T follicular helper cell (primary cell): ENCODE measurements around the gene PTPRT.

Source experiments
- DNase-seq: peaks from one replicate; pipeline ENCODE4 v3.0.0-alpha.2; 2020; ENCODE audit warnings: low read depth

The PTPRT gene

DNA sequence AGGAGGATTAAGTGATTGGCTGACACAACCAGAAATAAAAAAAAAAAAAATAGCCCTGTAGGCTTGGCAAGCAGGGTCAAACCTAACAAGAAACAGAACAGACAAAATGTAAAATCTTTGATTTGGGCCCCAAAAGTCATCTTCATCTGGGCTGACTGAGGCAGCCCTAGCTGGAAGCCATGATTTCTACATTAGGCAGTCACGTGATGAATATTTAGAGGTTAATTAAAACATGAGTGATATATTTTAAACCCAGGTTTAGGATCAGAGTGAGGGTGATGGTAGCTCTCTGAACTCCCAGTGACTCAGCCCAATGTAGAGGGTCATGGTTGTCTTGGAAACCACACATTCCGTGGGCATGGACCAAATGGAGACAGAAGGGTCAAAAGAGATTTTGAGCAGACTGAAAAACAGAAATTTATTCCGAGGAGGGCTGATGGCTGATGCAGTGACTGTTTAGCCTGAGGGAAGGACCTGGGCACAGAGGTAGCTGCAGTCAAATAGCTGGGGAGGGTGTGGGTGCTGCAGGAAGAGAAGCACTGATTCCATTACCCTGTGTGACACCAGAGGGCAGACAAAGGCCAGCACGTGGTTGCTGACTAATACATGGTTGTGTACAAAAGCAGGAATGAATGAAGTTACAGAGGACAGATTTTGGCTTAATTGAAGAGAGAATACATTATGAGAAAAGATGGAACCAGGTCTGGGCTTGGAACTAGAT lies 998.4 kb downstream of the PTPRT start:
- DNase-seq, result no peak

DNA sequence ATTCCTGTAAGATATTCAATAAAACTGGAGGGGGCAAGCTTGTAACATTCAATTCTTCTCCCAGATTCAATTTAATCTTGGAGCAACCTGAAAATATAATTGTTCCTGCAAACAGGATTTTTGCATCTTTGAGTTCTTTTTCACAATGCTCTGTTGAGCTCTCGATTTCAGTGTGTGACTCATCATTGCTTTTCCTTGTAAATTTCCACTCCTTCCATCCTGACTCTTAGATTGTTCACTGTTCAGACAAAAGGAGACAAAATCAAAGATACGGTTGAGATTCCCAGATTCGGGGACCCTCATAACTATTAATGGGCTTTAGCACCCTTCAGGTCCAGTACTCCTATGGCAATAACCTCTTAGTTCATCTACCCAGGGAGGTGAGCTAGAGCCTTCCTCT lies 999.6 kb downstream of the PTPRT start:
- no peak for DNase-seq

DNA sequence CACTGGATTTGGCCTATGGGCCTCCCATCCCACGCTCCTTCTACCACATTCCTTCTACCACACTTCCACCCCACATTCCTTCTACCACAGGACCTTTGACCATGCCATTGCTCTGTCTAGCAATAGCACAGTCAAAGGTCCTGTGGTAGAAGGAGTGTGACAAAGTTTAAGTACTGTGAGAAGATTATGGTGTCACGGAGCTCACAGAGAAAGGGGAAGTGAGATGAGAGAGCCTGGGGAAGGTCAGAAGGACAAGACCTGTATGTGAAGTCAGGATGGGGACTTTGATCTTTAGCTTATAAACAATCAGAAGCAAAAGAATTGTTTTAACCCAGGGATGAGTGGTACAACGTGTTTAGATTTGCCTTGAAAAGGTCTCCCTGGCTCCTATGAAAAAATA lies 1003.4 kb downstream of the PTPRT start:
- DNase-seq, result no peak

DNA sequence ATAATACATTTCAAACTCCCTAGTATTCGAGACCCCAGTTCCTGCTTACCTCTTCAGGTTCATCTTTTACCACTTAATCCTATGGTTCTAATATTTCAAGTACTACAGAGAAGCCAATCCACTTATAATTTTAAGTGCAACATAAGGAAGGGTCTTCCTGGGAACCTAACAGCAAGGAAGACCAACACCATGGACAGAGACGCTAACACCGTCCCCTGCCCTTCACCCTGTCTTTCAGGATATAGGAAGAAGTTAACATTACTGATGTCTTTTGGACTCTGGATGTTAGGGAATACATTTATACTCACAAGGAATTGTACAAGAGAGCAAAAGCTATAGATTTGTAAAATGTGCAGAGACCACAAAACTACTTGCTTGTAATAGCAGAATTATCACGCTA lies 1006.6 kb downstream of the PTPRT start:
- no peak for DNase-seq

DNA sequence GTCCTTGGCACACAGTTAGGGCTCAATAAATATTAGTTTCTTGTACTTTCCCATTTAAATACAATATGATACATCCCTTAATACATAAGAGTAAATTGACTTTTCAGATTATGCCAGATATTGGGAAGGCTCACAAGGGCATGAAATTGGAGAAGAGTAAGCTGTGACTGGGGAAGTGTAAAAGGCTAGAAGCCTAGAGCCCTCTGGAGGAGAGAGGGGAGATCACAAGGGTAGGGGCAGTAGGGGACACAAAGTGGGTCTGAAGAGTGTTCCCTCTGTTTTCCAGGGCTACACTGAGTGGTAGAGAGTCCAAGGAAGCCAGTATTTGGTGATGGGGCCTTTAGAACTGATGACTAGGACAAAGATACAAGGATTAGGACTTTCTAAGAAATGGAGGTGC lies 1008.6 kb downstream of the PTPRT start:
- DNase-seq, result no peak

DNA sequence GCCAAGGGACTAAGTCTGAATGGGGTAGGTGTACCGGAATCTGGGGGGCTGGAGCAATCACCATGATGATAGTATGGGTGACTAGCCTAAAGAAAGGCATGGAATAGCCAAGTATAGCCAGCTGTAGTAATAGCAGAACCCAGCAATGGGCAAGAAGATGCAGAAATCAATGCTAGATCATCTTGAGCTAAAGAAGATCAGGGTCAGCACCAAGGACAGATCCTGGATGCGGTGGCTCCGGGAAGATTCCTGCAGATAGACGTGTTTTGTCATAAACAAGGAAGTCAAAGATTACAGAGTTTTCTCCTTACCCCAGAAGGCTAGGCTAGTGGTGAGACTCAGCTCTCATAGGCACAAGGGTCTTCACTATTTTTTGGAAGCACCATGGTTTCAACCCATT lies 1009.9 kb downstream of the PTPRT start:
- no peak for DNase-seq

DNA sequence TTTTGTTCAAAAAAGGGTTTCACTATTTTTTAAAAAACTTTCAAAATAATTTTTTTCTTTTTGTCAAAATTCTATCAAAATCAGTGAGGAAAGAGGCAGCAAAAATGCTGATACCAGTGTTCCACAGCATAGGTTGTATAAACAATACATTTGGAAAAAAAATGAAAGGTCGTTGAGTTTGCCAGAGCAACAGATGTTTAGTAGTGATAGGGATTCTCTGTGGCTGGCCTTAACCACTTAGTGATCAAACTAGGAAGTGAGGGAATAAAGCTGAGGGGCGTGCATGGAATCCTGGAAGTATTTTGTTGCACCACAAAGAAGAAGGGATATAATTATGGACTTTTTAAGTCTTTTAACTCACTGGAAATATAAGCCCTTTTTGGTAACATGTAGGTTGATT lies 1016.3 kb downstream of the PTPRT start:
- no peak for DNase-seq

DNA sequence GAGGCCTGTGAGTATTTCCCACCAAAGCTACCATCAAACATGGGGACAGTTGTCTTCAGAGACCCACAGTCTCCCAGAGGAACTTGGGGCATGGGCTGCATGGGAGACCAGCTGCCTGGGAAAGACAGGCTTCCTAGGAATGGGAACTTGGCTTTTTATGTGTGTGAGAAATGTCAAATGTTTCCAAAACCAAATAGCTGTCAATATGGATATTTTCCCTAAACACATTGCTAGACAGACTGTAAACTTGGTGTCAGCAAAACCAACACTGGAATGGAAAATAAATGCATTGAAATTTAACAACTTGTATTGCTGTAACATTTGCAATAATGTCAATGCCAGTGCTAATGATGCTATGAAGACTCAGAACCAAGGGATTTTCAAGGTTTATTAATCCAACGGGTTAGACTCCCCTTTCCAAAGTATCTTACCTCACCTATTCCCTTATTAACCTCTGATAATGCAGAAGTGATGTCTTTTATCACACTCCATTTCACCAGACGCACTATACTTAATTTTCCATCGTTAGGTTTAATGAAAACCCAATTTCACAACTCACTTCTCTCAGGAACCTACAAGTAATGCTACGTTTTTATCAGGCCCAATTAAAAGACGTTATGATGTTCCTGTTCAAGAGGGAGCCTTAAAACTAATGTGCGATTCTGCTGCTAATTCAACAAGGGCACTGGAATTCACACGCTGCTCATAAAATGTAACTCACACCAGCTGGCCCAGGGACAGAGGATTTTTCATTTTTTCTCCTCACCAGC lies 1025.4 kb downstream of the PTPRT start:
- no peak for DNase-seq

DNA sequence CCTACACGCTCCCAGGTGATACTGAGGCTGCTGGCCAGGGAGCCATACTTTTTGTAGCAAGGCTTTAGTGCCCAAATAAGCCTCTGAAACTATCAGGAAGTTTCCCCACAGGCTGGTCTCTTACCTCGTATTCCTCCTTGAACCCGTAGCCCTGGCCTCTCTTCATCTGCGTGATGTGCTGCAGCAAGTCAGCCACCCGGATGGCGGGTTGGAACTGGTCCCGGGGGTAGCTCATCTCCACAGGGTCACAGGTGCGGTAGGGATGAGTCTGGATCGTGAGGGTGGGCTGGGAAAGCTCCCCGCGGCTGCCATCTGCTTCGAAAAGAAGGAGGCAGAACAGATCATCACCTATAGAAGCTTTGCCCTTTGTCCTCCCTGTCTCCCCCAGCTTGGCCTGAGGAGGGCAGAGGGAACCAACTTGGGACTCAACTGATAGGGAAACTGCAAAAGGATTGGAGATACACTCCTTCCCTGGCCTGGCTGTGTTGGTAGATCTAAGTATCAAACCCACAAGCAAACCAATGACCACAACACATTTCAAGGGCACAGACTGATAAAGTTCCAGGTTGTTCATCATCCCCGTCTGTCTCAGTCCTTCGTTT lies 1028.4 kb downstream of the PTPRT start:
- DNase-seq, result no peak

DNA sequence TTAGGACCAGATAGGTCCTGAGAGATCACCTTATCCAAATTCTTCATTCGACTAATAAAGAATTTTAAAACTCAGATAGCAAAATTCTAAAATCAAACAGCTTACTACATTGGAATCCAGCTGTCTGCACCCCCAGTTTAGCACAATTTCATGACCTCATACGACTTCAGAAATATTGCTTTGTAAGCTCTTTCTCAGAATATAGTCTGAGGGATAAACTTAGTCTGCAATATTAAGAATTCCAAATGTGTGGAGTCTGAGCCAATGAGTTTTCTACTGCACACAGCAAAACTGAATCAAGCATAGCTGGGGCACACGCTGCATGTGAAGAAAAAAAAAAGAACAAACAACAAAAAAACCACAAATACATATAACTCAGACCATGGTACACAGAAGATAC lies 1029.9 kb downstream of the PTPRT start:
- no peak for DNase-seq

DNA sequence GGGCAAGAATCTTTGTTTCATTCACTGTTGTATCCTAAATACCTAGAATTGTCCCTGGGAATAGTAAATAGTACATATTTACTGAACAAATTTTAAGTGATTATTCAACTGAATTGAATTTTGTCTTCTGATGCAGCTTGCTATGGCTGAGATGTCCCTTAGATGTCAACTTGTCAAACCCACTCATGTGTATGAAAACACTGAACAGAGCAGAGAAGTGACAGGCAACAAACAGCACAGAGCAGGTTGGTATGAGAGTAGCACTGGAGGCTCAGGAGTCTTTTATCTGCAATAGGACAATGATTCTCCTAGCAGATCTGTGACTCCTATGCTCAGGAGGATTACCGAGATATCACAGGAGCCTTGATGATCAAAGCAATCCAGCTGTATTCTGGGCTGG lies 1031.4 kb downstream of the PTPRT start:
- DNase-seq, result no peak

DNA sequence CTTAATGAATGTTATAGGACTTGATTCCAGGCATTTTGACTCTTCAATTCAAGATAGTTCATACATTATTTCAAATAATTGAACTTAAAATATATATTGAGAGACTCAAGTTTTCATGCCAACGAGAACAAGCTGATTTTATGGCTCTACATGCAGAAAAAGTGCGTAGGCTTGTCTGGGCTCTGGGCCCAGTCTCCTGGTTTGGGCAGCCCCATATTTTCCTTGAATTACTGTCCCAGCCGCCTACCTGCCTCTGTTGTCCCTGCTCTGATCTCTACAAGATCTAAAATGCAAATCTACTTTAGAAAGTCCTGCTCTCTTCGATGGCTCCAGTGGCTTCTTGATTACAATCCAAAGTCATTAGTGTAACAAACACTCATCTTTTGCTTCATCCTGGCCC lies 1034.1 kb downstream of the PTPRT start:
- DNase-seq, result no peak

DNA sequence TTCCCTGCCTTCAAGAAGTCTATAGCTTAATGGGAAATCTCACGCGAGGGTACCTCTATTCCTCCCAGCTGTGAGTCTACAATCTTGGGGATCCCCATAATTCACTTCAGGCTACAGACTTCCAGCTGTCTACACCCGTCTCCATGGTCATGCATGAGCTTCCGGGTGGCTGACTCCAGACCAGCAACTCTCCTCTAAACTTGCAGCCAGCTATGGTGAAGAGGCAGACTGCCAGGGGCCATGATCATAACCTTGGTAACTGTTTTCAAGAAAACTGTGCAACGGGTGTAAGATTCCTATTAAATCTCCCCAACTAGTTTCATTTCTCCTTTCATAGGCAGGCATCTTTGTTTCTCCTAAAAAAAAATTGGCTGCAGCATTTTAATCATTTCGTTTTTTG lies 1037.1 kb downstream of the PTPRT start:
- no peak for DNase-seq

DNA sequence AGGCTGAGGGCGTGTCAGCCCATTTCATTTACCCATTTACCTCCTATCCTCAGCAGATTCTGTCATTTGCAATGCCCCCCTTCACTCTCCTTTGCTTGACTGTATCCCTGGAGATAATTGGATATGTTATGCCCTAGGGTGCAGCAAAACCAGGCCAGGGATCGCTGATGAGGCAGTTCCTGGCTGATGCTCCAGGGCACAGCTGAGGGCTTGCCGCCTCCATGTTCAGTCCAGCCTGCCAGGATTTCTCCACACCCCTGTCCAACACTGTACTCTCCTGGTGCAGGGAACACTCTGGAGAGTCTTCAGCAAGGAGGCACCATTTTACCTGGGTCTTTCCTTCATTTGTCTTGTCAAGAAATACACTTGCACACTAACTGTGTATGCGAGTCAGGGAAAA lies 1039.5 kb downstream of the PTPRT start:
- no peak for DNase-seq

DNA sequence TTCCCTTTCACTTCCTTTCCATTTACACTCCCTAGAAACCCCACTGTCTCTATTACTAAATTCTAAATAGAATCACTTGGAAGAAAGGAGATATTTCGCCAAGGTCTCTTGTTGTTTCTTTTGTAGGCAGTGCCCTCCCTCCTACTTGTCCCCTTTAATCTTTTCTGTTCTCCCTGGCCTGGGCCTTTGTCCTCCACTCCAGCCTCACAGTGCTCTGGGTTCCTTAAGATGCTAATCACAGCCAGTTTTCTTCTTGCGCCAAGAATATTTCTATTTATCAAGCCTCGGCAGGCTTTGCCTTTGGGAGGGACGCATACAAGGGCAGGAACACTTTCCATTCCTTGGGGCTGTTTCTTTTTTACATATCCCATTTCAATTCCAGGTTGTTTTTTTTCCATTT lies 1051.0 kb downstream of the PTPRT start:
- DNase-seq, result no peak

DNA sequence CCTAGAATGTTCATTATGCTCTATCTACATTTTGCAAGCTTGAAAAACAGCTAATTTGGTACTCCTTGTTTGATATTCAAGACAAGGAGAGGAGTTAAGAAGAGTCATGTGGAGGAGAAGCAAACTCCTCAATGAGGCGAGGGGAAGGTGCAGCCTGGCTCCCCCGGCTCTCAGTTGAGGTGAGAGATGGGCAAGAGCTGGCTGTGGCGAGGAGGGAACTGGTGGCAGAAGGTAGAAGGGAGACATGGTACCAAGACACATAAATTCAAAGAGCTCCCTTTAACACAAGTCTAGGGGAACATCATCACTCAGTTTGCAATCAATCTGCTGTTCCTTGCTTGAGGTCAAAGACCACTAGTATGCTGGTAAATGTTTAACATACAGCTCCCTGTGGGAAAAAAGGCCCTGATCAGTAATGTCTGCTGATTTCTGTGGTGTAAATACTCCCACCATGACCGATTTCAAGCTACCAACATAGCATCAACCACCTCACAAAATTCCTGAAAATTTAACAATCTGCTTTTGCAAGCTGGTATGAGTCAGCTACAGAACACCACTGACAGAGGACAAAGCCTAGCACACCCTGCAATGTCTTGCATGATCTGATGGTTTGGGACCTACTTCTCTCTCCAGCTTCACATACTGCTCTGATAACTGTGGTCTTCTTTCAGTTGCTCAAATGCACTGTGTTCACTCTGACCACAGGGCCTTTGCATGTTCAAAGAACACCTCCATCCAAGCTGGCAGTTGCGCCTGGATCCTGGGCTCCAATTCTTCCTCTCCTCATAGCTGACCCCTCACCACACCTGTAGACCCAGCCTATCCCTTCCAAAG lies 1055.2 kb downstream of the PTPRT start:
- DNase-seq, result no peak

DNA sequence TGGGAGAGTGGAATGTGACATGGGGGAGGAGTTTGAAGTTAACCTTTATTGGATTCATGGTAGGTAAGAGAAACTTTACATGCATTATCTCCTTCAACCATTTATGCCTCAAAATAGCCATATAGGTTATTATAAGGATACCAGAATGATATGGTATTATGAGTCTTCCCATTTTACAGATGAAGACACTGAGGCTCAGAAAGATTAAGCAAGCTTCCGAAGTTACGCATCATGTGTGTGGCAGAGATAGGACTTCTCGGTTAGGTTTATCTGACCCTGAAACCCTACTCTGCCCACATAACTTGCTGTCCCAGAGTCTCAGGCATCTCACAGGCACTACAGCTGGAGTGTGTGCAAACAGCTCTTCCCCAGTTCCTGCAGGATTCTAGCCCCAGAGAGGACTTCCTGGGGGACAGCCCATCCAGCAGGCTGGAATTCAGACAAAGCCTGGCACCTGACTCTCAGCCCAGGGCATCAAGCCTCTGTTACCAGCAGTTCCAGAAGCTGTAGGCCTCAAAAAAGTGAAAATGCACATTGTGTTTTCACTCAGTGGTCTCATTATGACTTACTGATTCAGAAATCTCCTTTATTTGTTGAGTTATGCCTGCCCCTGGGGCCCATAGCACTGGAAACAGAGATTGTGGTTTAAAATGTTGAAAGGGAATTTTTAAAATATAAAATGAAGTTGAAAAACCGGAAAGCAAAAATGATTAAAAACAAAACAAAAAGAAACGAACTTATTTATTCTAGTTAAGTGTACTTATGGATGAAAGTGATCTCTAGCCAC lies 1058.7 kb downstream of the PTPRT start:
- no peak for DNase-seq

DNA sequence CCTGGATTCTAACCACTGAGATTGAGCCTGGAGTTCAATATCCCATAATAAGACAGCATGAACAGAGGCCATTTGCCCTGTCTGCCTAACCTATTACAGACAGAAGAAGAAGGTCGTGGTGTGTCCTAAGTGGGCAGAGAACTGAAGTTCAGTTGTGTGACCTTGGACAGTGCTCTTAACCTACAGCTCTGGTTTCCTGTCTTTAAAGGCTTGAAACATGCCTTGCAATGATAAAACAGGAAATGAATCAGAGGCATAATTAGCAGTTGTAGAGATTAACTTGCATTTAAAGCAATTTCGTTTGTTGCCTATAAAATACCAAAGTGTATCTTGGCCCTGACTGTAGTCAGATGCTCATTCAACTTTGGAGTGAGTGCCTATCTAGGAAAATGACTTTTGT lies 1064.3 kb downstream of the PTPRT start:
- no peak for DNase-seq

DNA sequence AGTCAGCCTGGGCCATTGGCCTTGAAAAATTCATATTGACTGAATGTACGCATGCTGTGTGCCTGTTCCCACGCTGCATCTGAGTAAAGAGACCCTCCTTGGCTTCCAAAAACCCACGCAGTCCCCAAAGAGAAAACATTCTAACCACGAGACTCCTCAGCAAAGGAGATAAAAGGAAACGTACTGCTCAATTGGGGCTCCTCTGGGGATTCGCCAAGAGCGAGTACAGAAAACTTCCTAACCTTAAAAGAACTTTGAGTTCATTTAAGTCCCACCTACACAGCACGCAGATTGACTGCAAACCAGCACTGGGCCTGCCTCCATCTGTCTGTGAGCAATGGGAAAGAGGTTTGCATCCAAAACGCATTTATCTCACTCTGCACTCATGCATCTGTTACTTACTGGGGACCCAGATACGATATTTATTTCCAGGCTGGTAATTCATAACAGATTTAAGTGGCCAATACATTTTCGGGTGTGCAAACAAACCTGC lies 1065.7 kb downstream of the PTPRT start:
- DNase-seq, result no peak

DNA sequence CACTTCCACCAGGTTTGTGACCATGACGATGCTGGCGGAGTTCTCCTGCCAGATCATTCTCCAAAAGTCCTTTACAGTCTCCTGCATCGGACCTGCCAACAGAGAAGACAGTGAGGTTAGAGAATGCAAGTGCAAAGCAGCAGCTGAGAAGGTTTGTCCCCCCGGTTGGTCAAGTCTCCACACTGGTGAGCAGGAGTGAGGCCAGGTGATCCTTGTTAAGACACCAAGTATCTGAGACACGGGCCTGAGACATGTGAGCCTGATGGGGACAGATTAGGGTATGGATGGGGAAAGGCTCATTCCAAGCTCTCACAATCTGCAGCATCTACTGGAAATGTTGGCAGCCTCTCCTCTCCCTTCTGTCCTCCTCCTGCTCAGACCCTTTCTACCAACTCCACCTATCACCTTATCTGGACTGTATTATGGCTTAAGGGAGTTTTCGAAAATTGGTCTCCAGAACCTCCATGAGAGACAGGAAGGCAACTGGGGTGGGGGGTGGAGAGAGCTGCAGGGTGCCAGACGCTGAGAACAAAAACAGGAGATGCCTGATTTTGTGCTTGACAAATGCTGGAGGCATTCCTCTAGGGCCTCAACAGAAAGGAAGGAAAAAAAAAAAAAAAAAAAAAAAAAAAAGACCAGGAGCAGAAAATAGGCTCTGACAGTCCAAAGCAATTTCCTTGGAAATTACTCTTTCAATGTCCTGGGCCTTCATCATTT lies 1071.1 kb downstream of the PTPRT start:
- DNase-seq, result no peak

DNA sequence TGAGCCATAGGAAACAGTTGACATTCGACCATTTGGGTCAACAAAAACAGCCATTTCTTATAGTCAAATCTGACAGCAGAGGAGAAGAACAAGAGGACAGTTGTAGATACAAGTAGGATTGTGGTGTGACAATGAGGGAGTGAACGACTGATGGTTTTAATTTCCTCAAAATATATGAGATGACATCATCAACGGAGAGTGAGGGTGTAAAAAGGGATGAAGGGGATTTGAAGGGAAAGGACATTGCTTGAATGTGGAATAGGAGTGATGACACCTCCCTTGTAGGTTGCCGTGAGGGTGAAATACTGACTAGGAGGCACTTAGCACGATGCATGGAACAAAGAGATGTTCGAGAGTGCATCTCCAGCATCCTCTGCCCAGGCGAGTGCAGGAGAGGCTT lies 1071.7 kb downstream of the PTPRT start:
- no peak for DNase-seq
